Endothelial cell of umbilical vein (primary cell): ENCODE measurements around the gene ITIH6. TPM values are rescaled to one million over a fixed set of nuclear protein-coding genes. Genes with fewer than 3 reads are reported as not detected.
"Not testable (repeated sequence)": the region's sequence is repeated elsewhere in the genome, so short reads cannot be mapped to it uniquely, and the experiment has no call there.

Source experiments
- BruUV-seq: library from RNA; stranded (reverse); fragments of 400-500 nt; replicated peaks from 2 replicates; lab custom pipeline; 2021; lab: Mats Ljungman, UMichigan
- CTCF ChIA-PET: fragments of 300-600, 350-600 bp; sonication (Branson Sonifier 250); formaldehyde crosslinking; loops from one replicate; lab custom pipeline; 2021; ENCODE audit warnings: antibody characterized with exemption, inconsistent platforms; lab: Charles Lee
- POLR2A ChIA-PET: fragments of 300-600, 350-600 bp; sonication (Branson Sonifier 250); formaldehyde crosslinking; loops from one replicate; lab custom pipeline; 2021; ENCODE audit warnings: antibody characterized with exemption, inconsistent platforms; lab: Charles Lee
- DNase-seq: peaks from one replicate; pipeline ENCODE4 v3.0.0-alpha.2; 2011; ENCODE audit warnings: low read depth, low spot score
- FAIRE-seq: peaks from 2 replicates; lab custom pipeline; 2011; peaks lifted over from hg19 to GRCh38; lab: Jason Lieb, UNC
- H2AFZ ChIP-seq: 2 replicates; pipeline ENCODE4 v1.6.0; 2012; ENCODE audit warnings: low read depth, low read length, control low read depth, inconsistent platforms
- H3K27ac ChIP-seq: 2 replicates; pipeline ENCODE4 v1.5.1; 2011; ENCODE audit warnings: low read depth, mild to moderate bottlenecking, control low read depth, low read length, moderate library complexity; ENCODE audit not compliant: insufficient read depth
- H3K27me3 ChIP-seq, 2 experiments: 2 replicates each; pipeline versions ENCODE4 v1.6.0 to v1.6.1; 2011; ENCODE audit warnings: low read length in 2 of 2, mixed read lengths in 1 of 2; ENCODE audit not compliant: control insufficient read depth in 2 of 2, insufficient read depth in 2 of 2
- H3K36me3 ChIP-seq, 2 experiments: 2 replicates in 1 of 2; 3 replicates in 1 of 2; pipeline ENCODE4 v1.5.1; 2011; ENCODE audit warnings: low read length in 2 of 2, mild to moderate bottlenecking in 1 of 2, moderate library complexity in 1 of 2; ENCODE audit not compliant: control insufficient read depth in 2 of 2, insufficient read depth in 2 of 2; ENCODE audit errors: extremely low read depth in 1 of 2
- H3K4me1 ChIP-seq: 3 replicates; pipeline ENCODE4 v1.5.1; 2011; ENCODE audit warnings: mild to moderate bottlenecking, low read length; ENCODE audit not compliant: control insufficient read depth, insufficient read depth; ENCODE audit errors: extremely low read depth
- H3K4me2 ChIP-seq: 2 replicates; pipeline ENCODE4 v1.6.1; 2011; ENCODE audit warnings: low read length, control low read depth, mixed read lengths; ENCODE audit not compliant: insufficient read depth
- H3K4me3 ChIP-seq, 3 experiments: fragments of 200-600 bp in 1 of 3; sonication (generic), shearing (Covaris generic) in 1 of 3; replicated peaks in 1 of 3; 2 replicates each; pipeline ENCODE4 v1.5.1; 2011 to 2016; ENCODE audit warnings: control low read depth in 3 of 3, low read length in 3 of 3, mild to moderate bottlenecking in 2 of 3, inconsistent platforms in 1 of 3, low read depth in 1 of 3, moderate library complexity in 1 of 3; ENCODE audit not compliant: insufficient read depth in 1 of 3
- H3K79me2 ChIP-seq: 2 replicates; pipeline ENCODE4 v1.6.0; 2012; ENCODE audit warnings: low read length, inconsistent platforms; ENCODE audit not compliant: control insufficient read depth, insufficient read depth
- H3K9ac ChIP-seq: replicated peaks from 2 replicates; pipeline ENCODE3; 2011; ENCODE audit warnings: low read length, control low read depth; ENCODE audit not compliant: insufficient read depth; ENCODE audit errors: extremely low read depth
- H3K9me1 ChIP-seq: replicated peaks from 3 replicates; pipeline ENCODE4 v1.6.0; 2011; ENCODE audit warnings: mild to moderate bottlenecking, low read length; ENCODE audit not compliant: control insufficient read depth, insufficient read depth; ENCODE audit errors: extremely low read depth
- H3K9me3 ChIP-seq: replicated peaks from 2 replicates; pipeline ENCODE4 v1.5.1; 2012; ENCODE audit warnings: low read length, inconsistent platforms; ENCODE audit not compliant: control insufficient read depth, insufficient read depth
- H4K20me1 ChIP-seq: replicated peaks from 2 replicates; pipeline ENCODE3; 2011; ENCODE audit warnings: mild to moderate bottlenecking, low read length; ENCODE audit not compliant: control insufficient read depth, insufficient read depth; ENCODE audit errors: extremely low read depth
- CTCF ChIP-seq, 2 donors: IDR thresholded peaks; 1 replicate in 1 of 2; 2 replicates in 1 of 2; pipeline ENCODE4 v1.5.1; 2011; ENCODE audit warnings: low read length in 2 of 2, mild to moderate bottlenecking in 2 of 2, moderate library complexity in 2 of 2, control low read depth in 1 of 2, inconsistent platforms in 1 of 2, low read depth in 1 of 2; ENCODE audit not compliant: insufficient read depth in 1 of 2; ENCODE audit errors: extremely low read depth in 1 of 2
- EZH2 ChIP-seq: IDR thresholded peaks from 2 replicates; pipeline ENCODE4 v1.6.1; 2012; ENCODE audit warnings: borderline replicate concordance, low read depth, mild to moderate bottlenecking, moderate library complexity, low read length, inconsistent platforms; ENCODE audit not compliant: severe bottlenecking
- FOS ChIP-seq: IDR thresholded peaks from 2 replicates; pipeline ENCODE4 v1.6.1; 2011; ENCODE audit warnings: mild to moderate bottlenecking, low read length, moderate library complexity, borderline replicate concordance; ENCODE audit not compliant: insufficient read depth
- JUN ChIP-seq: IDR thresholded peaks from 2 replicates; pipeline ENCODE4 v1.6.1; 2011; ENCODE audit warnings: borderline replicate concordance, low read depth; ENCODE audit not compliant: insufficient read length, insufficient read depth
- MYC ChIP-seq: IDR thresholded peaks from one replicate; pipeline ENCODE4 v1.6.1; 2011; ENCODE audit warnings: mild to moderate bottlenecking, low read depth, low read length
- POLR2A ChIP-seq: IDR thresholded peaks from 2 replicates; pipeline ENCODE4 v1.6.1; 2012; ENCODE audit warnings: low read depth, mild to moderate bottlenecking, control low read depth, low read length
- POLR2AphosphoS5 ChIP-seq: IDR thresholded peaks from 2 replicates; pipeline ENCODE4 v1.6.1; 2012; ENCODE audit warnings: low read depth, mild to moderate bottlenecking, control low read depth, low read length, moderate library complexity; ENCODE audit not compliant: insufficient read depth
- dilution Hi-C: fragments of 300-500 bp; cut with MboI; formaldehyde crosslinking; loops from one replicate; pipeline ENCODE4 v1.15.0; 2019; ENCODE audit warnings: low sequenced_read_pairs; ENCODE audit not compliant: extremely low pct_ligation_motif_present
- intact Hi-C: fragments of 100-400 bp; cut with micrococcal nuclease; formaldehyde crosslinking; loops from one replicate; pipeline ENCODE4 v1.10.0; 2022
- polyA plus RNA-seq, 4 experiments: library from polyadenylated mRNA; depleted of rRNA in 3 of 4; stranded (reverse) in 3 of 4; unstranded in 1 of 4; fragments of >200 nt; gene quantifications; 2 replicates each; pipeline versions ENCODE4 v1.2.1 to v1.2.3, GENCODE V29; 2011 to 2012; ENCODE audit warnings: missing spikeins in 1 of 4
- total RNA-seq: library from RNA; stranded (reverse); gene quantifications from 2 replicates; pipeline ENCODE4 v1.2.3, GENCODE V29; 2021

ITIH6 gene
- total and polyA plus RNA-seq, 2 donors (not counting 3 experiments of a cell fraction or from before 2014, with no cell fraction given), result not detected

- FAIRE-seq (no peak), DNase-seq (no peak)
- Histone ChIP-seq H3K4me1 (no peaks in the 10 kb centered on the region), H2AFZ (no peak overlapping the region), H3K4me2 (no peak overlapping the region), H3K9me3 (no peaks in the 10 kb centered on the region), H3K79me2 (no peaks in the 10 kb centered on the region), H3K36me3 (no peaks in the 10 kb centered on the region), H3K27ac (no peak overlapping the region), H3K27me3 (no peaks in the 10 kb centered on the region), H3K4me3 (no peak overlapping the region), H3K9me1 (no peaks in the 10 kb centered on the region), H3K9ac (no peak overlapping the region), H4K20me1 (no peaks in the 10 kb centered on the region)
- ChIA-PET POLR2A (no interaction called here), CTCF (no interaction called here)
- no TSS peak for BruUV-seq
- intact Hi-C loops (no loop called here), dilution Hi-C loops (no loop called here)
- no peak for TF ChIP-seq JUN
- no peak for TF ChIP-seq POLR2AphosphoS5
- no peak for TF ChIP-seq EZH2
- TF ChIP-seq CTCF (IDR thresholded peaks at IDR 0.05; ENCODE audit: extremely low read depth in 1 of 2, insufficient read depth in 1 of 2, low read depth in 1 of 2, low read length in 2 of 2), result no peak
- no peak for TF ChIP-seq POLR2A
- TF ChIP-seq FOS, result no peak
- no peak for TF ChIP-seq MYC
Measured at GRCh38 chrX:54776061-54776460, 22.0 kb downstream of the ITIH6 start.

GRCh38 chrX:54774391-54775094, 23.5 kb downstream of the ITIH6 start:
- H3K4me1 ChIP-seq, H3K4me2 ChIP-seq, H3K4me3 ChIP-seq, H3K9ac ChIP-seq, H3K27ac ChIP-seq, H3K9me1 ChIP-seq, H3K79me2 ChIP-seq, H2AFZ ChIP-seq, H3K27me3 ChIP-seq, CTCF ChIA-PET, dilution Hi-C loops, H3K36me3 ChIP-seq, intact Hi-C loops, H3K9me3 ChIP-seq, BruUV-seq, H4K20me1 ChIP-seq, POLR2A ChIA-PET: not testable (repeated sequence)
- FAIRE-seq (peak; percentile 56), DNase-seq (peak; percentile 6)
